ENCODE data around the gene GAD1. TPM values are rescaled to one million over a fixed set of nuclear protein-coding genes. Genes with fewer than 3 reads are reported as not detected.

Gene GAD1
- total and polyA plus RNA-seq, 7 donors = 0.13 to 0.41 TPM; not detected in 5

- no peak for TF ChIP-seq EP300 (IDR thresholded peaks at IDR 0.05)
- no peak for TF ChIP-seq POLR2A (IDR thresholded peaks at IDR 0.05)
- no peak for TF ChIP-seq POLR2AphosphoS5 (IDR thresholded peaks at IDR 0.05)
- no peak for TF ChIP-seq CTCF (IDR thresholded peaks at IDR 0.05)
- no peaks in the 10 kb centered on the region for H3K4me1 ChIP-seq
- H3K27me3 ChIP-seq = peaks cover 0 to 3% (median 0%) of the 10 kb centered on the region in 3 donors
- no peaks in the 10 kb centered on the region for H3K9me3 ChIP-seq
- intact Hi-C loops (cut with DNase I) = no loop called here
- no peak overlapping the region for H3K4me3 ChIP-seq
- DNase-seq = no peak
- no peak overlapping the region for H3K27ac ChIP-seq
- no peaks in the 10 kb centered on the region for H3K36me3 ChIP-seq
Measured at GRCh38 chr2:170887496-170887895, 70.8 kb downstream of the GAD1 start.

- DNase-seq = no peak
- Histone ChIP-seq H3K4me3 (no peak overlapping the region), H3K27me3 (peaks cover 0 to 3% (median 0%) of the 10 kb centered on the region in 3 donors), H3K9me3 (no peaks in the 10 kb centered on the region), H3K36me3 (no peaks in the 10 kb centered on the region), H3K27ac (no peak overlapping the region), H3K4me1 (no peaks in the 10 kb centered on the region)
- WGBS, 2 donors = 80 to 82% methylated on average over 3 of the region's 3 CpGs
- no peak for TF ChIP-seq EP300 (IDR thresholded peaks at IDR 0.05)
- intact Hi-C loops (cut with DNase I) = no loop called here
Measured at GRCh38 chr2:170887896-170888295, 71.2 kb downstream of the GAD1 start.

- intact Hi-C loops (cut with DNase I) = no loop called here
- H3K4me3 ChIP-seq = no peak overlapping the region
- TF ChIP-seq POLR2A (IDR thresholded peaks at IDR 0.05) = no peak
- WGBS, 2 donors = 87 to 88% methylated on average over 4 of the region's 4 CpGs
- no peaks in the 10 kb centered on the region for H3K4me1 ChIP-seq
- H3K27ac ChIP-seq = no peak overlapping the region
- peaks cover 0 to 3% (median 0%) of the 10 kb centered on the region in 3 donors for H3K27me3 ChIP-seq
- no peaks in the 10 kb centered on the region for H3K9me3 ChIP-seq
- DNase-seq = no peak
- no peaks in the 10 kb centered on the region for H3K36me3 ChIP-seq
Measured at GRCh38 chr2:170891893-170892292, 75.2 kb downstream of the GAD1 start.

- intact Hi-C loops (cut with DNase I) = no loop called here
- Histone ChIP-seq H3K4me1 (no peaks in the 10 kb centered on the region), H3K9me3 (no peaks in the 10 kb centered on the region), H3K36me3 (no peaks in the 10 kb centered on the region), H3K27ac (no peak overlapping the region), H3K4me3 (no peak overlapping the region), H3K27me3 (peaks cover 0 to 3% (median 0%) of the 10 kb centered on the region in 3 donors)
- no peak for DNase-seq
- no peak for TF ChIP-seq POLR2AphosphoS5 (IDR thresholded peaks at IDR 0.05)
- TF ChIP-seq CTCF (IDR thresholded peaks at IDR 0.05) = no peak
- TF ChIP-seq EP300 (IDR thresholded peaks at IDR 0.05) = no peak
- no peak for TF ChIP-seq POLR2A (IDR thresholded peaks at IDR 0.05)
- 87 to 88% methylated on average over 9 of the region's 9 CpGs for WGBS, 2 donors
Measured at GRCh38 chr2:170892391-170892951, 75.8 kb downstream of the GAD1 start.

GRCh38 chr2:170895023-170895757 lies 78.5 kb downstream of the GAD1 start:
- H3K4me3 ChIP-seq = no peak overlapping the region
- TF ChIP-seq CTCF (IDR thresholded peaks at IDR 0.05) = no peak
- no peak for TF ChIP-seq POLR2AphosphoS5 (IDR thresholded peaks at IDR 0.05)
- TF ChIP-seq EP300 (IDR thresholded peaks at IDR 0.05) = no peak
- no peak for TF ChIP-seq POLR2A (IDR thresholded peaks at IDR 0.05)
- H3K27me3 ChIP-seq = no peaks in the 10 kb centered on the region
- H3K4me1 ChIP-seq = no peaks in the 10 kb centered on the region
- intact Hi-C loops (cut with DNase I) = no loop called here
- no peaks in the 10 kb centered on the region for H3K9me3 ChIP-seq
- H3K36me3 ChIP-seq = no peaks in the 10 kb centered on the region
- 43 to 68% methylated on average over 3 of the region's 3 CpGs for WGBS, 2 donors
- H3K27ac ChIP-seq = no peak overlapping the region
- DNase-seq = no peak

Measured in sigmoid colon (tissue), 7 donors.